A673 (cell line): ENCODE results near the gene NEK5.

Source experiments
- CTCF ChIP-seq: fragments of 300-800, 200-600 bp; sonication (generic); conservative IDR thresholded peaks from 2 replicates; pipeline ENCODE4 v1.5.1; 2017; ENCODE audit warnings: low read depth, mild to moderate bottlenecking, antibody characterized with exemption, low read length, moderate library complexity, mixed read lengths
- EZH2 ChIP-seq: fragments of 200-600 bp; sonication (generic); IDR thresholded peaks from 2 replicates; pipeline ENCODE4 v1.6.1; 2017; ENCODE audit warnings: borderline replicate concordance, low read depth, mild to moderate bottlenecking, mixed read lengths, antibody characterized with exemption, low read length; ENCODE audit not compliant: poor library complexity, severe bottlenecking

GRCh38 chr13:52022356-52022755 lies 106.5 kb downstream of the NEK5 start:
- no peak for TF ChIP-seq CTCF
- TF ChIP-seq EZH2 = no peak
